ENCODE data around the gene ITGAX.
"Not testable (repeated sequence)": the region's sequence is repeated elsewhere in the genome, so short reads cannot be mapped to it uniquely, and the experiment has no call there.

ITGAX gene

DNA sequence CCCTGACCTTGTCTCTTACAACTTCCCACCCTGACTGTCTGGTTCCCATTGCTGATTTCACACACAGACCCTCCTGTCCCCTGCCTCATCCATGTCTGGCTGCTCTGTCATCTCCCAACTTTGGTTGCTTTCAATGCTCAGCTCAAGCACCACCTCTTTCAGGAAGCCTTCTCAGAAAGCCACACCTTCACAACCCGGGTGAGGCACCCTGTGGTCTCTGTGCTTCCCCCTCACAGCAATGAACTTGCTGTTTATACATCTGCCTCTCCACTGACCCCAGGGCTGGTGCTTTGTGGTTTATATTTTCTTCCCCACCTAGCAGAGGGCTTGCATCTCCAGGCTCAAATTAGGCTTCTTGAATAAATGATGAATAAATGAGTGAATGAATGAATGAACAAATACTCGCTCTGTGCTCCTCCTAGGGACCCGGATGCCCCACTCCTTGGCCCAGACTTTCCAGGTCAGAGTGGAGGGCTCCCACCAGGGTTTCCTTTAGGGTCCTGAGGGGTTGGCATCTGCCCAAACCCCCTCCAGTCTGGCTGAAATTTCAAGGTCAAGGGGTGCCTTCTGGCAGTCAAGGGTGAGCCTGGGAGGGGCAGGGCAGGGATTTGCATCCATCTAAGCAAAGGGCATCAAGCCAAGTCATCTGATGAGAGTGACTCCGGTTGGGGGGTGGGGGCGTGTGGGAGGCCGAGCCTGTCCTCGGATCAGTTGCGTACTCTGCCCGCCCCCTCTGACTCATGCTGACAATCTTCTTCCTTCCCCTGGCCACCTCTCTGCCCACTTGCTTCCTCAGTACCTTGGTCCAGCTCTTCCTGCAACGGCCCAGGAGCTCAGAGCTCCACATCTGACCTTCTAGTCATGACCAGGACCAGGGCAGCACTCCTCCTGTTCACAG, at the start of gene ITGAX:
Gene ITGAX, plus strand, starts transcription at position 783 of the 898 bp plus-strand sequence. Its CDS starts 79 bp downstream, at position 862.
- DNase-seq (ENCODE audit: low read depth in 2 of 2) = peak; percentile 54

DNA sequence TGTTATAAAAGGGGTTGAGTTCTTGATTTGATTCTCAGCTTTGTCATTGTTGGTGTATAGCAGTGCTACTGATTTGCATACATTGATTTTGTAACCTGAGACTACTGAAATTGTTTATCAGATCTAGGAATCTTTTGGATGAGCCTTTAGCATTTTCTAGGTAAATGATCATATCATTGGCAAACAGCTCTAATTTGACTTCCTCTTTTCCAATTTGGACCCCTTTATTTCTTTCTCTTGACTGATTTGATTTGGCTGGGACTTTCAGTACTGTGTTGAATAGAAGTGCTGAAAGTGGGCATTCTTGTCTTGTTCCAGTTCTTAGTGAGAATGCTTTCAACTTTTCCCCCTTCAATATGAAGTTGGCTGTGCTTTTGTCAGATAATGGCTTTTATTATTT, 49.8 kb upstream of the ITGAX start:
- DNase-seq (ENCODE audit: low read depth in 2 of 2) = no peak

DNA sequence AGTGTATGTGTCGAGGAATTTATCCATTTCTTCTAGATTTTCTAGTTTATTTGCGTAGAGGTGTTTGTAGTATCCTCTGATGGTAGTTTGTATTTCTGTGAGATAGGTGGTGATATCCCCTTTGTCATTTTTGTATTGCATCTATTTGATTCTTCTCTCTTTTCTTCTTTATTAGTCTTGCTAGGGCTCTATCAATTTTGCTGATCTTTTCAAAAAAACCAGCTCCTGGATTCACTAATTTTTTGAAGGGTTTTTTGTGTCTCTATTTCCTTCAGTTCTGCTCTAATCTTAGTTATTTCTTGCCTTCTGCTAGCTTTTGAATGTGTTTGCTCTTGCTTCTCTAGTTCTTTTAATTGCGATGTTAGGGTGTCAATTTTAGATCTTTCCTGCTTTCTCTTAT, 46.6 kb upstream of the ITGAX start:
- not testable (repeated sequence) for DNase-seq (ENCODE audit: low read depth in 2 of 2)

DNA sequence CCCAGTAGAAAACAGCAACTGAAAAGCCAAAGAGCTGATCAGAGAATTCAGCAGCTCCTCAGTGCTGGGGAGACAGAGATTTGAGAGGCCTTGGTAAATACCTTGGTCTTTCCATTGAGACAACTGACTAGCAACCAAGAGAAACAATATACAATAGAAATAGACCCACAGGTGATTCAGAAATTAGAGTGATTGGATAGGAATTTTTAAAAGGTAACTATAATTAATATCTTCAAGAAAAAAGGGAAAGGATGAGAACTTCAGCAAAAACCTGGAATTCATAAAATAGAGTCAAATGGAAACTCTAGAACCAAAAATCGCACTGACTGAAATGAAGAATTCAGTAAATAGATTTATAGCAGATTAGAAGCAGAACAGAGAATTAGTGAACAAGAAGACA, 32.5 kb upstream of the ITGAX start:
- DNase-seq (ENCODE audit: low read depth in 2 of 2) = no peak

DNA sequence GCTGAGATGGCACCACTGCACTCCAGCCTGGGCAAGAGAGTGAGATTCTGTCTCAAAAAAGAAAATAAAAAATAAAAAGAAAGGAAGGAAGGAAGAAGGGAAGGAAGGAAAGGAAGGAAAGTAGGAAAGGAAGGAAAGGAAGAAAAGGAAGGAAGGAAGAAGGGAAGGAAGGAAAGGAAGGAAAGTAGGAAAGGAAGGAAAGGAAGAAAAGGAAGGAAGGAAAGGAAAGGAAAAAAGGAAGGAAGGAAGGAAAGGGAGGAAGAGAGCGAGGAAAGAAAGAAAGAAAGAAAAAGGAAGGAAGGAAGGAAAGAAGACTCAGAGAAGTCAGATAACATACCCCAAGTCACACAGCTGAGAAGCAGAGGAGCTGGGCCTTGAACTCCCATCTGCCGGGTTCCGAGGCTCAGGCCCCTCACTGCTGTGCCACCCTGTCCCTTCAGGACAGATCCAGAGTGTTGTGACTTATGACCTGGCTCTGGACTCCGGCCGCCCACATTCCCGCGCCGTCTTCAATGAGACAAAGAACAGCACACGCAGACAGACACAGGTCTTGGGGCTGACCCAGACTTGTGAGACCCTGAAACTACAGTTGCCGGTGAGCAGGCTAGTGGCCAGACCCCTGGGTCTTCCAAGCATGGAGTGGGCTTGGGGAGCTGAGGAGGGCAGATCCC, 30.9 kb upstream of the ITGAX start:
- DNase-seq (ENCODE audit: low read depth in 2 of 2) = no peak

DNA sequence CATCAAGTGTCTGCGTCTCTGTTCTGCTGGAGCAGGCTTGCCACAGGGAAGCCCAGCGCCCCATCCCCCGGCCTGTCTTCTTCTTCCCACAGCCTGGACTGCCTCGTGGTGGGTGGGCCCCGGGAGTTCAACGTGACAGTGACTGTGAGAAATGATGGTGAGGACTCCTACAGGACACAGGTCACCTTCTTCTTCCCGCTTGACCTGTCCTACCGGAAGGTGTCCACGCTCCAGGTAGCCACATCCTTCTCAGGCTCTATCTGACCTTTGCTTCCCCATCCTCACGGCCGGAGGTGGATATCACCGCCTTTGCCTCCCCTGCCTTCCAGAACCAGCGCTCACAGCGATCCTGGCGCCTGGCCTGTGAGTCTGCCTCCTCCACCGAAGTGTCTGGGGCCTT, 29.8 kb upstream of the ITGAX start:
- DNase-seq (ENCODE audit: low read depth in 2 of 2) = no peak

DNA sequence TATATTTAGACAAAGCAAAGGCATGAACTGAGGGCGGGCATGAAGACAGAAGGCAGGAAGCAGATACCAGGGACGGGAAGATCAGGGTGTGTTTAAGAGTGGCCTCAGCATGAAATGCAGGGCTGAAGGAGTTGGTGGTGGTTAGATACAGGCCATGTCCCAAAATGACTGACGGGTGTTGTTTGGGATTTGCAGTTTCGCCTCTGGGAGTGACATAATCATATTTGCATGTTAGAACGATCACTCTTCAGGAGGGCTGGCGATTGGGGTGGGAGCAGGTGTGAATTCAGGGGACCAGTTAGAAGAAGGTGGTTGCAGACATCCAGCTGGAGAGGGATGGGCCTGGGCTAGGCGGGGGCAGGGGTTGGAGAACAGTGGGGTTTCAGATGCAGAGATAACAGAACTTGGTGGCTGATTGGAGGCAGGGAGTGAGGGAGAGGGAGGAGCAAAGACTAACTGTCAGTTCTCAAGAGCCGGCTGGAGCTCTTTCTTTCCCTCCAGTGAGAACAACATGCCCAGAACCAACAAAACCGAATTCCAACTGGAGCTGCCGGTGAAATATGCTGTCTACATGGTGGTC, 27.2 kb upstream of the ITGAX start:
- DNase-seq (ENCODE audit: low read depth in 2 of 2) = no peak

DNA sequence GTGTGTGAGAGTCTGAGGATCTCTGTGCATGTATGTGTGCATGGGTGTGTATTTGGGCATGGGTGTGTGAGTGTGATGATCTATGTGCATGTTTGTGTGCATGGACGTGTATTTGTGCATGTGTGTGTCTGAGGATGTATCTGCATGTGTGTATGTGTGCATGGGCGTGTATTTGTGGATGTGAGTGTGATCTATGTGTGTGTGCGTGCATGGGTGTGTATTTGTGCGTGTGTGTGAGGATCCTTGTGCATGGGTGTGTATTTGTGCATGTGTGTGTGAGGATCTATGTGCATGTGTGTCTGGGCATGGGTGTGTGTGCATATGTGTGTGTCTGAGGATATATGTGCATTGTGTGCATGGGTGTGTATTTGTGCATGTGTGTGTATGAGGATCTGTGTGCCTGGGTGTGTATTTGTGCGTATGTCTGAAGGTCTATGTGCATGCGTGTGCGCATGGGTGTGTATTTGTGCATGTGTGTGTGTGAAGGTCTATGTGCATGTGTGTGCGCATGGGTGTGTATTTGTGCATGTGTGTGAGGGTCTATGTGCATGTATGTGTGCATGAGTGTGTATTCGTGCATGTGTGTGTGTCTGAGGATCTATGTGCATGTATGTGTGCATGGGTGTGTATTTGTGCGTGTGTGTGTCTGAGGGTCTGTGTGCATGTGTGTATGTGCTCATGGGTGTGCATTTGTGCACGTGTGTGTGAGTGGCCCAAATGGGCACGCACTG, 26.5 kb upstream of the ITGAX start:
- no peak for DNase-seq (ENCODE audit: low read depth in 2 of 2)

DNA sequence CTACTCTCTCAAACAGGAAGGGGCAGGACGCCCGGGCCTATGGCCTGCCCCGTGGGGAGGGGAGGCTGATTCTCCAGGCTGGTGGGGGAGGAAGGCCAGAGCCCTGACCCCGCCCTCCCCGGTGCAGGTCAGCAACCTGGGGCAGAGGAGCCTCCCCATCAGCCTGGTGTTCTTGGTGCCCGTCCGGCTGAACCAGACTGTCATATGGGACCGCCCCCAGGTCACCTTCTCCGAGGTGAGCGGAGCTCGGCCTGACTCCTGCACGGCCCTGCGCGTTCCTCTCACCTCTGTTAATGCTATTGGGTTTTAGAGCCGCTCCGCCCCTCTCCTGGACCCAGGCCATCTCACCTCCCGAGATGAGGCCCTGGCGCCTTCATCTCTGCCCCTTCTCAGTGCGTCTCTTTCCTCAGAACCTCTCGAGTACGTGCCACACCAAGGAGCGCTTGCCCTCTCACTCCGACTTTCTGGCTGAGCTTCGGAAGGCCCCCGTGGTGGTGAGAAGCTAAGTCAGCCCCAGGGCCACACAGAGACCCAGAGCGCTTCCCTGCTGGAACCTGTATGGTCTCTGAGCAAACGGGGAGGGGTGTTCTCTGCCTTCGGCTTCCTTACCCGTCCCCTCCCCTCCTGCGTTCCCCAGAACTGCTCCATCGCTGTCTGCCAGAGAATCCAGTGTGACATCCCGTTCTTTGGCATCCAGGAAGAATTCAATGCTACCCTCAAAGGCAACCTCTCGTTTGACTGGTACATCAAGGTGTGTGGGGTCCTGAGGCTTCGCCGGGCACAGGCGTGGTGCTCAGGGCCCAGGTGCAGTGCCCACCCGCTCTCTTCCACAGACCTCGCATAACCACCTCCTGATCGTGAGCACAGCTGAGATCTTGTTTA, 25.1 kb upstream of the ITGAX start:
- no peak for DNase-seq (ENCODE audit: low read depth in 2 of 2)

DNA sequence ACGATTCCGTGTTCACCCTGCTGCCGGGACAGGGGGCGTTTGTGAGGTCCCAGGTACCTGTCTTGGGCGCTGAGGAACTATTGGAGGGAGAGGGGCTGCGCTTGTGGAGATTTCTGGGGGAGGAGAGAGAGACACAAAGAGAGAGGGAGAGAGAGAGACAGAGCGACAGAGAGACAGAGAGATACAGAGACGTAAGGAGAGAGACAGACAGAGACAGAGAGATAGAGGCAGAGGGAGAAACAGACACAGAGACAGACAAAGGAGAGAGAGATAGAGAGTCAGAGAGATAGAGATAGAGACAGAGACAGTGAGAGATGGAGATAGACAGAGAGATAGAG, 24.5 kb upstream of the ITGAX start:
- DNase-seq (ENCODE audit: low read depth in 2 of 2) = no peak

DNA sequence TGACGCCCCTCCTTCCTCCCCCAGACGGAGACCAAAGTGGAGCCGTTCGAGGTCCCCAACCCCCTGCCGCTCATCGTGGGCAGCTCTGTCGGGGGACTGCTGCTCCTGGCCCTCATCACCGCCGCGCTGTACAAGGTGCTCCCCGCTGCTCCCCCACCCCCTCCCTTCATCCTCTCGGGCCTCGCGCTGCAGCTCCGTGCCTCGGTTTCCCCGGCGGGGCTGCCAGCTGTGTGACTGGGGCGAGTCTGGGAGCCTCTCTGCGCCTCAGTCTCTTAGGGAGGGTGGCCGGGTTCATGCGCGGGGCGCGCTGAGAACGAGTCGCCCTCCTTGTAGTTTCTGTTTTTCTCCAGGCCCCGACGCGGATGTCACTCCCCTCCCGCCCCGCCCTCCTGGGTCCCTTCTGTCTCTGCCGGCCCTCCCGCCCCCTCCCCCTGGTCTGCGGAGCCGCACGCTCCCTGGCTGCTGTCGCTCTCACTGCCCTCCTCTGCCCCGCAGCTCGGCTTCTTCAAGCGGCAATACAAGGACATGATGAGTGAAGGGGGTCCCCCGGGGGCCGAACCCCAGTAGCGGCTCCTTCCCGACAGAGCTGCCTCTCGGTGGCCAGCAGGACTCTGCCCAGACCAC, 23.7 kb upstream of the ITGAX start:
- no peak for DNase-seq (ENCODE audit: low read depth in 2 of 2)

DNA sequence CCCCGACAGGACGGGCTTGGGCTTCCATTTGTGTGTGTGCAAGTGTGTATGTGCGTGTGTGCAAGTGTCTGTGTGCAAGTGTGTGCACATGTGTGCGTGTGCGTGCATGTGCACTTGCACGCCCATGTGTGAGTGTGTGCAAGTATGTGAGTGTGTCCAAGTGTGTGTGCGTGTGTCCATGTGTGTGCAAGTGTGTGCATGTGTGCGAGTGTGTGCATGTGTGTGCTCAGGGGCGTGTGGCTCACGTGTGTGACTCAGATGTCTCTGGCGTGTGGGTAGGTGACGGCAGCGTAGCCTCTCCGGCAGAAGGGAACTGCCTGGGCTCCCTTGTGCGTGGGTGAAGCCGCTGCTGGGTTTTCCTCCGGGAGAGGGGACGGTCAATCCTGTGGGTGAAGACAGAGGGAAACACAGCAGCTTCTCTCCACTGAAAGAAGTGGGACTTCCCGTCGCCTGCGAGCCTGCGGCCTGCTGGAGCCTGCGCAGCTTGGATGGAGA, 23.1 kb upstream of the ITGAX start:
- no peak for DNase-seq (ENCODE audit: low read depth in 2 of 2)

DNA sequence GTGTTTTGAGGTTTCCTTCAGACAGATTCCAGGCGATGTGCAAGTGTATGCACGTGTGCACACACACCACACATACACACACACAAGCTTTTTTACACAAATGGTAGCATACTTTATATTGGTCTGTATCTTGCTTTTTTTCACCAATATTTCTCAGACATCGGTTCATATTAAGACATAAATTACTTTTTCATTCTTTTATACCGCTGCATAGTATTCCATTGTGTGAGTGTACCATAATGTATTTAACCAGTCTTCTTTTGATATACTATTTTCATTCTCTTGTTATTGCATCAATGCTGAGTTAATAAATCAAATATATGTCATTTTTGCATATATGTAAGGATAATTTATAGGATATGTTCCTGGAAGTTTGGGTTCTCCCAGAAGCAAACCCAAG, 22.4 kb upstream of the ITGAX start:
- DNase-seq (ENCODE audit: low read depth in 2 of 2) = no peak

DNA sequence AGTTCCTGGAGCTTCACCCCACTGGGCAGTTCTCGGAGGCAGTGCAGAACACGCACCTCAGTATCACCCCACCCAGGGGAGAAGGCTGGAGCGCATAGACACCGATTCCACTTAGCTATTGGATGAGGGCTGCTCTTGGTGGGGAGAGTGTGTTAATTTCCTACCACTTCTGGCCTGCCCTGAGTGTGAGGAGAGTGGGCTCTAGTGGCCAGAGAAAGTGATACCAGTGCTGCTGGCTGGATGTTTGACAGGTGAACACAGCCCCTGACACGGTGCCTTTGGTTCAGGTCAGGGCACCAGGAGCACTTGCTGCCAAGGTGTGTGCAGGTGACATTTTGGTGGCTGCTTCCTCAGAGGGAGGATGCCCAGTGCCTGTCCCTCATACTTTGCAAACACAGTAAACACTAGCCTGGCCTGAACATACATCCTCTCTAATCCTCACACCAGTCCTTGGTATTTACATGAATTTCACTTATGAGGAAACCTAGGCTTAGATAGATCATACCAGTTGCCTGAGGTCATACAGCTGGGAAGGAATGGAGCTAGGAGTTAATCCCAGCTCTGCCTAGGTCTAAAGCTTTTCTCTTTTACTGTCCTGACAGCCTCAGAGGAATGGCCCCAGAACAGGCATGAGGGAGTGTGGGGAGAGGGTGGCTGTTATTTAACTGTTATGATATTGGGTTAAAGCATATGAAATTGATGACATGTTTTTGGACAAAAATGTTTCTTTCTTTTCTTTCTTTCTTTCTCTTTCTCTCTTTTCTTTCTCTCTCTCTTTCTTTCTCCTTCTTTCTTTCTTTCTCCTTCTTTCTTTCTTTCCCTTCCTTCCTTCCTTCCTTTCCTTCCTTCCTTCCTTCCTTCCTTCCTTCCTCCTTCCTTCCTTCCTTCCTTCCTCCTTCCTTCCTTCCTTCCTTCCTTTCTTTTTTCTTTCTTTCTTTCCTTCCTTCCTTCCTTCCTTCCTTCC, 21.0 kb upstream of the ITGAX start:
- no peak for DNase-seq (ENCODE audit: low read depth in 2 of 2)

DNA sequence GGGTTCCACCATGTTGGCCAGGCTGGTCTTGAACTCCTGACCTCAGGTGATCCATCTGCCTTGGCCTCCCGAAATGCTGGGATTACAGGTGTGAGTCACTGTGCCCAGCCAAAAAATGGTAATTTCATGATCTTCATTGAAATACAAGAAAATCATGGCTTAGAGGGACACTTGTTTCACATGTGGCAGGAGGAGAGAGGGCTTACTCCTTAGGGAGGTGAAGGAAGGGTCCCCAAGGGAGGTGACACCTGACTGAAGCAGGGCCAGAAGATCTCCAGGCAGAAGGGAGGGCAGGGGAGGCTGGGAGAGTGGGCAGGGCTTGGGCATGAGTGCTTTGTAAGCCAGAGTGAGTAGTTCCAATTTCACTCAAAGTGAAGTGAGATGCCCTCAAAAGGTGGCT, 20.0 kb upstream of the ITGAX start:
- no peak for DNase-seq (ENCODE audit: low read depth in 2 of 2)

DNA sequence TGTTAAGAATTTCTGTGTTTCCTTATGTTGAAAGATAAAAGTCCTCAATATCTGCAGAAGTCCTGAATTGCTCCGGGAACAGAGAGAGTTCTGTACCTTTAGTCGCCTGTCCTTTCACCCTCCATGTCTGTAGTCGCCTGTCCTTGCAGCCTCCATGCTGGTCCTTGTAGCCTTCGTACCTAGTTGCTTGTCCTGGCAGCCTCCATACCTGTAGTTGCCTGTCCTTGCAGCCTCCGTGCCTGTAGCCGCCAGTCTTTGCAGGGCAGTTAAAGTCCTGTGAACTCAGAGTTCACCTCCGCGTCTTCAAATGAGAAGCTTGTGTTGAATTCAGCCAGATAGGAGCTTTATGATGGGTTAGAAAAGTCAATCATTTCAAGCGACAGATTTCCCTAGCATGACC, 19.5 kb upstream of the ITGAX start:
- no peak for DNase-seq (ENCODE audit: low read depth in 2 of 2)

DNA sequence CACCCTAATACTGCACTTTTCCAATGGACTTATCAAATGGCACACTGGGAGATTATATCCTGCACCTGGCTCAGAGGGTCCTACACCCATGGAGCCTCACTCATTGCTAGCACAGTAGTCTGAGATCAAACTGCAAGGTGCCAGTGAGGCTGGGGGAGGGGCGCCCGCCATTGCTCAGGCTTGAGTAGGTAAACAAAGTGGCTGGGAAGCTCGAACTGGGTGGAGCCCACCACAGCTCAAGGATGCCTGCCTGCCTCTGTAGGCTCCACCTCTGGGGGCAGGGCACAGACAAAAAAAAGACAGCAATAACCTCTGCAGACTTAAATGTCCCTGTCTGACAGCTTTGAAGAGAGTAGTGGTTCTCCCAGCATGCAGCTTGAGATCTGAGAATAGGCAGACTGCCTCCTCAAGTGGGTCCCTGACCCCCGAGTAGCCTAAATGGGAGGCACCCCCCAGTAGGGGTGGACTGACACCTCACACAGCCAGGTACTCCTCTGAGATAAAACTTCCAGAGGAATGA, 16.8 kb upstream of the ITGAX start:
- DNase-seq (ENCODE audit: low read depth in 2 of 2) = not testable (repeated sequence)

DNA sequence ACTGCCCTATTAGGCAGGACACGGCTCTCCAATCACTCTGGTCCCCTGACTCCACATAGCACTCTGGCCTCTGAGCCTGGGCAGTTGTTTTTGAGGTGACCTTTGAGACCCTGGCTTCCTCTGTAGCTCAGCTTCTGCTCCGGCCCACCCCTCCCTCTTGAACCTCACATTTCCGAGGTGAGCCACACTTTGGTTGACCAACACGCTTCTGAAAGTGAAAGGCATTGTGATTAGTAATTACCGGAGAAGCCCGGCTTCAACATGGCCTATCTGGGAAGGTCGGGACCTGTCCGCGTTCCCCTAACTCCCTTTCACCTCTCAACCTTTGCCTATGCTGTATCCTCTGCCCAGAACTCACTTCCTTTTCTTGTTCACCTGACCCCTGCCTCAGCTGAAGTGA, 10.3 kb upstream of the ITGAX start:
- no peak for DNase-seq (ENCODE audit: low read depth in 2 of 2)

DNA sequence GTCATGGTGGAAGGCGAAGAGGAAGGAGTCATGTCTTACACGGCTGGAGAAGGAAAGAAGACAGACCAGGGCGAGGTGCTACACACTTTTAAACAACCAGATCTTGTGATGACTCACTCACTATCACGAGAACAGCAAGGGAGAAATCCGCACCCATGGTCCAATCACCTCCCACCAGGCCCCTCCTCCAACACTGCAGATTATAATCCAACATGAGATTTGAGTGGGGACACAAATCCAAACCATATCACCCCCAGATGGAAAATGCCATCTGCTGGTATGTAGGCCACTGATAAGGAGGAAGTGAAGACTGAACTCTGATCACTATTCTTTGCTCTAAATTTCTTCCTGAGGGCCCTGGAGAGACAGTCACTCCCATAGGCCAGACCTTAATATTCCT, 7.5 kb upstream of the ITGAX start:
- no peak for DNase-seq (ENCODE audit: low read depth in 2 of 2)

All from stimulated activated CD8-positive, alpha-beta memory T cell treated with anti-CD3 and anti-CD28 coated beads, Interleukin-15, amount 100 ng/mL, for 4 hours (primary cell).